HG03045 (cell line): ENCODE results near the gene FGGY.
"Not testable (repeated sequence)": the region's sequence is repeated elsewhere in the genome, so short reads cannot be mapped to it uniquely, and the experiment has no call there.

Experiments used
- ATAC-seq: cut with Tn5 transposase; IDR thresholded peaks from one replicate; pipeline ENCODE4 v1.9.1; 2021; ENCODE audit warnings: mild to moderate bottlenecking, moderate library complexity; ENCODE audit not compliant: unreplicated experiment

The FGGY gene

GRCh38 chr1:59538476-59538875 lies 241.6 kb downstream of the FGGY start:
- ATAC-seq, result not testable (repeated sequence)

- no peak for ATAC-seq
These were observed 243.2 kb downstream of the FGGY start for GRCh38 chr1:59539961-59540681.

GRCh38 chr1:59541161-59541560 lies 244.3 kb downstream of the FGGY start:
- no peak for ATAC-seq

- no peak for ATAC-seq
These were observed 245.0 kb downstream of the FGGY start for GRCh38 chr1:59541891-59542290.

GRCh38 chr1:59543211-59543668 lies 246.3 kb downstream of the FGGY start:
- ATAC-seq, result no peak

- no peak for ATAC-seq
These were observed 247.9 kb downstream of the FGGY start for GRCh38 chr1:59544615-59545293.

GRCh38 chr1:59545830-59546229 lies 248.9 kb downstream of the FGGY start:
- ATAC-seq, result no peak

- no peak for ATAC-seq
These were observed 252.4 kb downstream of the FGGY start for GRCh38 chr1:59549066-59549837.

- ATAC-seq, result no peak
These were observed 253.0 kb downstream of the FGGY start for GRCh38 chr1:59549903-59550302.

- ATAC-seq, result no peak
These were observed 255.1 kb downstream of the FGGY start for GRCh38 chr1:59552007-59552406.

GRCh38 chr1:59553371-59553770 lies 256.5 kb downstream of the FGGY start:
- no peak for ATAC-seq

GRCh38 chr1:59554011-59554663 lies 257.2 kb downstream of the FGGY start:
- ATAC-seq, result no peak

- ATAC-seq, result no peak
These were observed 257.9 kb downstream of the FGGY start for GRCh38 chr1:59554752-59555151.

- no peak for ATAC-seq
These were observed 259.5 kb downstream of the FGGY start for GRCh38 chr1:59556398-59556797.

- no peak for ATAC-seq
These were observed 260.1 kb downstream of the FGGY start for GRCh38 chr1:59556802-59557548.

GRCh38 chr1:59557549-59557885 lies 260.6 kb downstream of the FGGY start:
- no peak for ATAC-seq

- not testable (repeated sequence) for ATAC-seq
These were observed 261.7 kb downstream of the FGGY start for GRCh38 chr1:59558580-59558979.

- peak; percentile 53 for ATAC-seq
These were observed 264.0 kb downstream of the FGGY start for GRCh38 chr1:59560807-59561450.

GRCh38 chr1:59561796-59562195 lies 264.9 kb downstream of the FGGY start:
- ATAC-seq, result no peak
